Trophoblast cell (in vitro differentiated cells and primary cell): ENCODE measurements around the gene TMEM39B. TPM values are rescaled to one million over a fixed set of nuclear protein-coding genes. Genes with fewer than 3 reads are reported as not detected.

Source experiments
- DNase-seq, 2 donors: peaks; one replicate each; pipeline ENCODE4 v3.0.0-alpha.2; 2016
- H2AFZ ChIP-seq: 2 replicates; pipeline ENCODE4 v1.6.1; 2013; ENCODE audit warnings: low read length, moderate library complexity, mild to moderate bottlenecking; ENCODE audit not compliant: insufficient read depth, poor library complexity
- H2AK5ac ChIP-seq: 2 replicates; pipeline ENCODE4 v1.6.1; 2013; ENCODE audit warnings: mild to moderate bottlenecking, low read length
- H2BK120ac ChIP-seq: 2 replicates; pipeline ENCODE4 v1.6.1; 2013; ENCODE audit warnings: low read length, mild to moderate bottlenecking, moderate library complexity; ENCODE audit not compliant: insufficient read depth, poor library complexity
- H2BK12ac ChIP-seq: 2 replicates; pipeline ENCODE4 v1.6.1; 2013; ENCODE audit warnings: mild to moderate bottlenecking, low read length, moderate library complexity
- H2BK5ac ChIP-seq: 2 replicates; pipeline ENCODE4 v1.6.1; 2013; ENCODE audit warnings: low read length, low read depth, moderate library complexity, mild to moderate bottlenecking; ENCODE audit not compliant: poor library complexity
- H3K14ac ChIP-seq: 2 replicates; pipeline ENCODE4 v1.6.1; 2013; ENCODE audit warnings: mild to moderate bottlenecking, low read length
- H3K18ac ChIP-seq: 2 replicates; pipeline ENCODE4 v1.6.1; 2013; ENCODE audit warnings: mild to moderate bottlenecking, low read length
- H3K23ac ChIP-seq: 2 replicates; pipeline ENCODE4 v1.6.1; 2013; ENCODE audit warnings: low read length
- H3K27ac ChIP-seq: 2 replicates; pipeline ENCODE4 v1.5.1; 2013; ENCODE audit warnings: low read depth, mild to moderate bottlenecking, inconsistent platforms, low read length, moderate library complexity
- H3K27me3 ChIP-seq: 2 replicates; pipeline ENCODE4 v1.6.1; 2013; ENCODE audit warnings: inconsistent platforms, mild to moderate bottlenecking, low read length, moderate library complexity; ENCODE audit not compliant: insufficient read depth
- H3K36me3 ChIP-seq, 2 experiments: 1 replicate in 1 of 2; 2 replicates in 1 of 2; pipeline ENCODE4 v1.6.1; 2013; ENCODE audit warnings: low read length in 2 of 2, mild to moderate bottlenecking in 2 of 2, moderate library complexity in 1 of 2; ENCODE audit not compliant: insufficient read depth in 2 of 2, control insufficient read depth in 1 of 2
- H3K4ac ChIP-seq: 2 replicates; pipeline ENCODE4 v1.6.1; 2013; ENCODE audit warnings: low read depth, mild to moderate bottlenecking, low read length, moderate library complexity
- H3K4me1 ChIP-seq, 2 experiments: 1 replicate in 1 of 2; 2 replicates in 1 of 2; pipeline ENCODE4 v1.6.1; 2013; ENCODE audit warnings: low read length in 2 of 2, mild to moderate bottlenecking in 2 of 2, moderate library complexity in 1 of 2; ENCODE audit not compliant: insufficient read depth in 2 of 2, control insufficient read depth in 1 of 2
- H3K4me2 ChIP-seq: 2 replicates; pipeline ENCODE4 v1.6.1; 2013; ENCODE audit warnings: inconsistent platforms, mild to moderate bottlenecking, low read length, moderate library complexity
- H3K4me3 ChIP-seq: 2 replicates; pipeline ENCODE4 v1.5.1; 2013; ENCODE audit warnings: mild to moderate bottlenecking, low read depth, low read length, inconsistent platforms
- H3K79me1 ChIP-seq: one replicate; pipeline ENCODE4 v1.6.1; 2013; ENCODE audit warnings: low read length
- H3K79me2 ChIP-seq: 2 replicates; pipeline ENCODE4 v1.6.1; 2013; ENCODE audit warnings: low read length, mild to moderate bottlenecking; ENCODE audit not compliant: control insufficient read depth, insufficient read depth, poor library complexity
- H3K9ac ChIP-seq: 2 replicates; pipeline ENCODE4 v1.6.1; 2013; ENCODE audit warnings: mild to moderate bottlenecking, low read length
- H3K9me3 ChIP-seq: 2 replicates; pipeline ENCODE4 v1.6.1; 2013; ENCODE audit warnings: low read depth, mild to moderate bottlenecking, control low read depth, inconsistent platforms, low read length; ENCODE audit not compliant: insufficient read depth
- H4K12ac ChIP-seq: 2 replicates; pipeline ENCODE4 v1.6.1; 2013; ENCODE audit warnings: low read depth, mild to moderate bottlenecking, low read length, moderate library complexity
- H4K8ac ChIP-seq: 2 replicates; pipeline ENCODE4 v1.6.1; 2013; ENCODE audit warnings: low read depth, mild to moderate bottlenecking, low read length, moderate library complexity
- H4K91ac ChIP-seq: one replicate; pipeline ENCODE4 v1.6.1; 2013; ENCODE audit warnings: low read depth, mild to moderate bottlenecking, low read length, moderate library complexity
- WGBS: extraction: QIAGEN DNeasy Blood & Tissue Kit; methylation state at CpG from one replicate; pipeline ENCODE4 v1.1.7; 2013; ENCODE audit warnings: missing lambda C conversion rate; ENCODE audit not compliant: insufficient read length, insufficient coverage; ENCODE audit errors: extremely low coverage; 5-methylcytosine and 5-hydroxymethylcytosine counted together
- polyA plus RNA-seq: library from polyadenylated mRNA; stranded (reverse); fragments of 200-250 nt; gene quantifications from 2 replicates; pipeline ENCODE4 v1.2.3, GENCODE V29; 2013

Gene TMEM39B
- polyA plus RNA-seq, result 10.1 and 11.0 TPM in 2 replicates

GRCh38 chr1:32072622-32073298 is at the start of gene TMEM39B:
Gene TMEM39B, plus strand, starts transcription at chr1:32072939. Its CDS starts 109 bp downstream, at chr1:32073048.
- Histone ChIP-seq H2AFZ (peak within 1 kb of the TSS; percentile 95), H3K18ac (peak within 1 kb of the TSS; percentile 83), H3K79me1 (peaks cover 11% of the 10 kb centered on the region), H4K91ac (peak within 1 kb of the TSS; percentile 86), H3K79me2 (peaks cover 4% of the 10 kb centered on the region), H3K14ac (peak within 1 kb of the TSS; percentile 95), H3K4me2 (peak within 1 kb of the TSS; percentile 93), H4K12ac (peak within 1 kb of the TSS; percentile 84), H4K8ac (peak within 1 kb of the TSS; percentile 94), H3K27me3 (no peaks in the 10 kb centered on the region), H3K9me3 (no peaks in the 10 kb centered on the region), H3K23ac (no peak within 1 kb of the TSS), H2BK5ac (peak within 1 kb of the TSS; percentile 83), H3K4me3 (peak within 1 kb of the TSS; percentile 100), H2BK12ac (no peak within 1 kb of the TSS), H3K9ac (peak within 1 kb of the TSS; percentile 98), H2BK120ac (peak within 1 kb of the TSS; percentile 87), H3K27ac (peak within 1 kb of the TSS; percentile 91), H2AK5ac (no peak within 1 kb of the TSS), H3K4me1 (peaks cover 2 to 15% of the 10 kb centered on the region in 2 experiments), H3K36me3 (peaks cover 14 to 20% of the 10 kb centered on the region in 2 experiments), H3K4ac (peak within 1 kb of the TSS; percentile 37)
- DNase-seq, result peak; percentile 91 to 92
- no CpG with 5 or more reads among the region's 67 CpGs for WGBS

GRCh38 chr1:32023351-32023750 is 49.4 kb upstream of the TMEM39B start:
- no CpG with 5 or more reads among the region's 3 CpGs for WGBS
- H2BK12ac ChIP-seq, result no peak overlapping the region

GRCh38 chr1:32025515-32025914 is 47.2 kb upstream of the TMEM39B start:
- Histone ChIP-seq H3K23ac (no peak overlapping the region), H3K4me2 (no peak overlapping the region), H4K8ac (no peak overlapping the region), H3K14ac (no peak overlapping the region), H3K4me3 (no peak overlapping the region), H3K18ac (no peak overlapping the region), H3K4ac (peak overlapping the region; percentile 95), H2AFZ (no peak overlapping the region), H4K91ac (no peak overlapping the region), H3K9ac (no peak overlapping the region), H3K4me1 (no peaks in the 10 kb centered on the region), H2BK5ac (no peak overlapping the region), H3K79me1 (no peaks in the 10 kb centered on the region), H3K79me2 (peaks cover 31% of the 10 kb centered on the region), H3K27me3 (no peaks in the 10 kb centered on the region), H3K9me3 (no peaks in the 10 kb centered on the region), H2BK12ac (no peak overlapping the region), H3K36me3 (peaks cover 19 to 35% of the 10 kb centered on the region in 2 experiments), H2AK5ac (no peak overlapping the region), H3K27ac (no peak overlapping the region), H4K12ac (no peak overlapping the region), H2BK120ac (no peak overlapping the region)
- WGBS, result no CpG with 5 or more reads among the region's 6 CpGs
- no peak for DNase-seq

More at GRCh38 chr1:32023351-32023750, 49.4 kb upstream of the TMEM39B start:
- Histone ChIP-seq H3K18ac (no peak overlapping the region), H3K27ac (no peak overlapping the region), H4K12ac (no peak overlapping the region), H3K14ac (no peak overlapping the region), H4K8ac (no peak overlapping the region), H3K9me3 (no peaks in the 10 kb centered on the region), H3K4me1 (peaks cover 0 to 2% of the 10 kb centered on the region in 2 experiments), H2BK5ac (no peak overlapping the region), H3K79me2 (peaks cover 42% of the 10 kb centered on the region), H2AK5ac (no peak overlapping the region), H3K36me3 (peaks cover 25 to 42% of the 10 kb centered on the region in 2 experiments), H4K91ac (no peak overlapping the region), H3K4ac (peak overlapping the region; percentile 93), H3K23ac (no peak overlapping the region), H3K9ac (no peak overlapping the region), H3K4me2 (no peak overlapping the region), H3K27me3 (no peaks in the 10 kb centered on the region), H2AFZ (no peak overlapping the region), H3K4me3 (no peak overlapping the region), H3K79me1 (no peaks in the 10 kb centered on the region), H2BK120ac (no peak overlapping the region)
- DNase-seq, result no peak

GRCh38 chr1:32028746-32029145 is 44.0 kb upstream of the TMEM39B start:
- H3K4me2 ChIP-seq, result no peak overlapping the region
- peak overlapping the region; percentile 98 for H3K4ac ChIP-seq
- H2BK12ac ChIP-seq, result no peak overlapping the region
- H4K91ac ChIP-seq, result no peak overlapping the region
- H4K8ac ChIP-seq, result no peak overlapping the region
- H2BK120ac ChIP-seq, result no peak overlapping the region
- no peaks in the 10 kb centered on the region for H3K79me1 ChIP-seq
- H3K79me2 ChIP-seq, result peaks cover 27% of the 10 kb centered on the region
- no peak overlapping the region for H2AFZ ChIP-seq
- H3K23ac ChIP-seq, result no peak overlapping the region
- no peak overlapping the region for H3K27ac ChIP-seq
- no peak overlapping the region for H3K18ac ChIP-seq
- peaks cover 24 to 28% of the 10 kb centered on the region in 2 experiments for H3K36me3 ChIP-seq
- no peak overlapping the region for H4K12ac ChIP-seq
- H3K4me1 ChIP-seq, result no peaks in the 10 kb centered on the region
- no peak overlapping the region for H3K9ac ChIP-seq
- no CpG with 5 or more reads among the region's 3 CpGs for WGBS
- DNase-seq, result no peak
- no peaks in the 10 kb centered on the region for H3K27me3 ChIP-seq
- no peak overlapping the region for H2BK5ac ChIP-seq
- H3K14ac ChIP-seq, result no peak overlapping the region
- no peaks in the 10 kb centered on the region for H3K9me3 ChIP-seq
- no peak overlapping the region for H2AK5ac ChIP-seq
- H3K4me3 ChIP-seq, result no peak overlapping the region
